Keratinocyte (primary cell): Measurements from ENCODE around the gene RTN1. TPM values are rescaled to one million over a fixed set of nuclear protein-coding genes. Genes with fewer than 3 reads are reported as not detected.

Experiments used
- DNase-seq: peaks from one replicate; pipeline ENCODE4 v3.0.0-alpha.2; 2011; ENCODE audit warnings: low read depth, missing footprints, low spot score
- FAIRE-seq: peaks from 2 replicates; lab custom pipeline; 2011; peaks lifted over from hg19 to GRCh38; lab: Jason Lieb, UNC
- H2AFZ ChIP-seq: 2 replicates; pipeline ENCODE4 v1.6.0; 2012; ENCODE audit warnings: low read length, control low read depth, inconsistent platforms; ENCODE audit not compliant: control insufficient read depth
- H3K27ac ChIP-seq: 2 replicates; pipeline ENCODE4 v1.5.1; 2011; ENCODE audit warnings: low read length; ENCODE audit not compliant: control insufficient read depth, insufficient read depth
- H3K27me3 ChIP-seq: 3 replicates; pipeline ENCODE4 v1.6.0; 2011; ENCODE audit warnings: low read length; ENCODE audit not compliant: control insufficient read depth, insufficient read depth; ENCODE audit errors: extremely low read depth
- H3K36me3 ChIP-seq, 2 experiments: 2 replicates in 1 of 2; 3 replicates in 1 of 2; pipeline ENCODE4 v1.5.1; 2011; ENCODE audit warnings: low read length in 2 of 2, mild to moderate bottlenecking in 1 of 2; ENCODE audit not compliant: control insufficient read depth in 2 of 2, insufficient read depth in 2 of 2; ENCODE audit errors: extremely low read depth in 1 of 2
- H3K4me1 ChIP-seq: 3 replicates; pipeline ENCODE4 v1.5.1; 2011; ENCODE audit warnings: low read length; ENCODE audit not compliant: control insufficient read depth, insufficient read depth; ENCODE audit errors: extremely low read depth
- H3K4me2 ChIP-seq: 3 replicates; pipeline ENCODE4 v1.6.0; 2011; ENCODE audit warnings: low read depth, low read length; ENCODE audit not compliant: control insufficient read depth, insufficient read depth; ENCODE audit errors: extremely low read depth
- H3K4me3 ChIP-seq, 3 experiments: fragments of 200-600 bp in 1 of 3; sonication (generic) in 1 of 3; 2 replicates in 2 of 3; 3 replicates in 1 of 3; pipeline ENCODE4 v1.5.1; 2011 to 2016; ENCODE audit warnings: low read length in 3 of 3, mild to moderate bottlenecking in 3 of 3, control low read depth in 2 of 3, inconsistent platforms in 1 of 3, low read depth in 1 of 3, mixed read lengths in 1 of 3, mixed run types in 1 of 3, moderate library complexity in 1 of 3; ENCODE audit not compliant: control insufficient read depth in 2 of 3, insufficient read depth in 2 of 3; ENCODE audit errors: extremely low read depth in 1 of 3
- H3K79me2 ChIP-seq: 2 replicates; pipeline ENCODE4 v1.6.0; 2012; ENCODE audit warnings: low read length; ENCODE audit not compliant: control insufficient read depth, insufficient read depth
- H3K9ac ChIP-seq: 3 replicates; pipeline ENCODE4 v1.6.0; 2011; ENCODE audit warnings: low read length; ENCODE audit not compliant: control insufficient read depth, insufficient read depth; ENCODE audit errors: extremely low read depth
- H3K9me1 ChIP-seq: 3 replicates; pipeline ENCODE4 v1.6.0; 2011; ENCODE audit warnings: low read length; ENCODE audit not compliant: control insufficient read depth, insufficient read depth; ENCODE audit errors: extremely low read depth
- H3K9me3 ChIP-seq: 2 replicates; pipeline ENCODE4 v1.5.1; 2012; ENCODE audit warnings: low read depth, low read length; ENCODE audit not compliant: control insufficient read depth
- H4K20me1 ChIP-seq: 3 replicates; pipeline ENCODE4 v1.6.0; 2011; ENCODE audit warnings: low read length; ENCODE audit not compliant: control insufficient read depth, insufficient read depth; ENCODE audit errors: extremely low read depth
- CTCF ChIP-seq, 3 experiments: IDR thresholded peaks in 1 of 3; conservative IDR thresholded peaks in 1 of 3; optimal IDR thresholded peaks in 1 of 3; 2 replicates in 2 of 3; 3 replicates in 1 of 3; pipeline versions ENCODE3 to v1.5.1; 2011; ENCODE audit warnings: low read length in 3 of 3, mild to moderate bottlenecking in 3 of 3, moderate library complexity in 2 of 3, control low read depth in 1 of 3, inconsistent platforms in 1 of 3; ENCODE audit not compliant: insufficient read depth in 2 of 3; ENCODE audit errors: extremely low read depth in 1 of 3
- EZH2 ChIP-seq: IDR thresholded peaks from one replicate; pipeline ENCODE4 v1.6.1; 2012; ENCODE audit warnings: inconsistent platforms, mild to moderate bottlenecking, low read length, moderate library complexity
- dilution Hi-C: fragments of 300-500 bp; cut with MboI; formaldehyde crosslinking; loops from one replicate; pipeline ENCODE4 v1.7.0; 2020; ENCODE audit warnings: low sequenced_read_pairs; ENCODE audit not compliant: extremely low pct_ligation_motif_present
- polyA plus RNA-seq, 5 experiments: library from polyadenylated mRNA; depleted of rRNA in 3 of 5; stranded (reverse) in 3 of 5; stranded (forward) in 1 of 5; unstranded in 1 of 5; fragments of >200 nt; gene quantifications; 1 replicate in 1 of 5; 2 replicates in 3 of 5; 3 replicates in 1 of 5; pipeline versions ENCODE4 v1.2.1 to v1.2.3, GENCODE V29; 2011 to 2012; ENCODE audit warnings: missing spikeins in 2 of 5, low read depth in 1 of 5, low replicate concordance in 1 of 5

RTN1 gene
- polyA plus RNA-seq, 1 donor (not counting 4 experiments of a cell fraction or from before 2014, with no cell fraction given), result 0.05 TPM

DNA sequence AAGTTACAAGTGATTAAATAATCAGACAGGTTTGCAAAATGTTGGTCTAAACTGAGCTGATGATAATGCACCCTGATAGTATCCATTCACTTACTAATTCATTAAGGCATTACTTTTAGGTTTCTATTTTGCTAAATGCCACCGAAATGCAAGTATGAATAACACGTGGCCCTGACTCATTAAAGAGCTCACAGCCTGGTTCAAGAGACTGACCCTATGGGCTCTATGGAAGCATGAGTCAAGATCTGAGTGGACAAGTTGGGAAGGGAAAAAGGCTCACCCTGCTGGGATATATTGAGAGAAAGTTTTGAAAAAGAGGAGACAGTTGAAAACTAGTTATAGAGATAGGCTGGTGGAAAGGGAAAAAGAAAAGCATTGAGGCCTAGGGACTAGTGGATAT is 34.6 kb upstream of the RTN1 start:
- Histone ChIP-seq H3K9ac (no peak overlapping the region), H2AFZ (no peak overlapping the region), H3K36me3 (no peaks in the 10 kb centered on the region), H3K9me1 (no peaks in the 10 kb centered on the region), H3K4me3 (no peak overlapping the region), H3K79me2 (no peaks in the 10 kb centered on the region), H4K20me1 (no peaks in the 10 kb centered on the region), H3K27ac (no peak overlapping the region), H3K4me2 (no peak overlapping the region), H3K27me3 (no peaks in the 10 kb centered on the region), H3K9me3 (no peaks in the 10 kb centered on the region), H3K4me1 (no peaks in the 10 kb centered on the region)
- no peak for FAIRE-seq
- no peak for TF ChIP-seq EZH2
- TF ChIP-seq CTCF (optimal IDR thresholded peaks at IDR 0.05 in 1 of 3, IDR thresholded peaks at IDR 0.05 in 1 of 3, conservative IDR thresholded peaks at IDR 0.05 in 1 of 3; ENCODE audit: extremely low read depth in 1 of 3, insufficient read depth in 2 of 3, low read length in 3 of 3), result no peak
- dilution Hi-C loops, result no loop called here
- no peak for DNase-seq

DNA sequence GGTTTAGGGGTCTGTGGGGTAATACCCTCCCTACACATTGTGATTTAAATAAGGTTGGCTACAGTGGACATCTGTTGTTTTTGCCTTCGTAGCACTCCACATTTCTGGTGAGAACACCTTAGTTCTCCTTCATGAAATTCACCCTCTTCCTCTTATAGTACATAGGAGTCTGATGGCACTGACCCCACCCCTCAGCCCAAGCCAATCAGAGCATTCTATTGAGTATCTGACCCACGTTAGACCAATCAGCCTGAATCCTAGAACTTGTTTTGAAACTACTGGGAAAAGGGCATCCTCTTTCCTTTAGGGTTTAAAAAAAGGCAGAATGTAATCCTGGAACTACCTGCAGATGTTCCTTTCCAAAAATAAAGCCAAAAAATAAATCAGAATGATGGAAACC is 33.6 kb upstream of the RTN1 start:
- no peak for FAIRE-seq
- Histone ChIP-seq H3K9me1 (no peaks in the 10 kb centered on the region), H3K9ac (no peak overlapping the region), H4K20me1 (no peaks in the 10 kb centered on the region), H3K36me3 (no peaks in the 10 kb centered on the region), H3K4me3 (no peak overlapping the region), H3K4me1 (no peaks in the 10 kb centered on the region), H3K9me3 (no peaks in the 10 kb centered on the region), H3K79me2 (no peaks in the 10 kb centered on the region), H3K27me3 (no peaks in the 10 kb centered on the region), H3K27ac (no peak overlapping the region), H2AFZ (no peak overlapping the region), H3K4me2 (no peak overlapping the region)
- no peak for DNase-seq
- dilution Hi-C loops, result no loop called here
- TF ChIP-seq EZH2 (no peak), CTCF (optimal IDR thresholded peaks at IDR 0.05 in 1 of 3, IDR thresholded peaks at IDR 0.05 in 1 of 3, conservative IDR thresholded peaks at IDR 0.05 in 1 of 3; ENCODE audit: extremely low read depth in 1 of 3, insufficient read depth in 2 of 3, low read length in 3 of 3) (no peak)
